CD4-positive, alpha-beta T cell treated with Interleukin-17A for 4 hours (primary cell): ENCODE results near the gene TMEM163.

Experiments
- DNase-seq: peaks from one replicate; pipeline ENCODE4 v3.0.0-alpha.2; 2020; ENCODE audit warnings: mixed read lengths

Gene TMEM163

GRCh38 chr2:134452042-134452733 lies 266.6 kb downstream of the TMEM163 start:
- no peak for DNase-seq

- no peak for DNase-seq
Measured at GRCh38 chr2:134451347-134451630, 267.5 kb downstream of the TMEM163 start.

GRCh38 chr2:134449751-134450513 lies 268.9 kb downstream of the TMEM163 start:
- DNase-seq, result no peak

GRCh38 chr2:134449157-134449556 lies 269.6 kb downstream of the TMEM163 start:
- DNase-seq, result no peak

- no peak for DNase-seq
Measured at GRCh38 chr2:134448650-134449049, 270.1 kb downstream of the TMEM163 start.

- DNase-seq, result no peak
Measured at GRCh38 chr2:134447669-134448068, 271.1 kb downstream of the TMEM163 start.

- DNase-seq, result no peak
Measured at GRCh38 chr2:134446383-134447017, 272.3 kb downstream of the TMEM163 start.

- DNase-seq, result no peak
Measured at GRCh38 chr2:134445985-134446382, 272.8 kb downstream of the TMEM163 start.

- DNase-seq, result no peak
Measured at GRCh38 chr2:134445116-134445515, 273.7 kb downstream of the TMEM163 start.

- no peak for DNase-seq
Measured at GRCh38 chr2:134443814-134444480, 274.9 kb downstream of the TMEM163 start.

GRCh38 chr2:134441153-134441863 lies 277.5 kb downstream of the TMEM163 start:
- DNase-seq, result no peak

GRCh38 chr2:134440336-134440909 lies 278.4 kb downstream of the TMEM163 start:
- no peak for DNase-seq

GRCh38 chr2:134438371-134438770 lies 280.4 kb downstream of the TMEM163 start:
- DNase-seq, result no peak

- no peak for DNase-seq
Measured at GRCh38 chr2:134436706-134437105, 282.1 kb downstream of the TMEM163 start.

- no peak for DNase-seq
Measured at GRCh38 chr2:134435936-134436335, 282.9 kb downstream of the TMEM163 start.

GRCh38 chr2:134435505-134435904 lies 283.3 kb downstream of the TMEM163 start:
- no peak for DNase-seq

- no peak for DNase-seq
Measured at GRCh38 chr2:134433979-134434378, 284.8 kb downstream of the TMEM163 start.

- DNase-seq, result no peak
Measured at GRCh38 chr2:134433469-134433868, 285.3 kb downstream of the TMEM163 start.

GRCh38 chr2:134432435-134432883 lies 286.3 kb downstream of the TMEM163 start:
- no peak for DNase-seq

- no peak for DNase-seq
Measured at GRCh38 chr2:134431838-134432434, 286.9 kb downstream of the TMEM163 start.

- no peak for DNase-seq
Measured at GRCh38 chr2:134429886-134430285, 288.9 kb downstream of the TMEM163 start.

- DNase-seq, result no peak
Measured at GRCh38 chr2:134426721-134427120, 292.1 kb downstream of the TMEM163 start.
